Embryonic facial prominence (tissue), 1 donor: ENCODE data around the gene CDH4.
"Not testable (repeated sequence)": the region's sequence is repeated elsewhere in the genome, so short reads cannot be mapped to it uniquely, and the experiment has no call there.

Experiments
- DNase-seq: peaks from one replicate; pipeline ENCODE4 v3.0.0-alpha.2; 2016; ENCODE audit errors: extremely low spot score

CDH4 gene

GRCh38 chr20:61385731-61386130 is 133.7 kb downstream of the CDH4 start:
- DNase-seq, result no peak

GRCh38 chr20:61387204-61387953 is 135.3 kb downstream of the CDH4 start:
- DNase-seq, result no peak

GRCh38 chr20:61387954-61388348 is 135.9 kb downstream of the CDH4 start:
- no peak for DNase-seq

- DNase-seq, result no peak
Measured at GRCh38 chr20:61389077-61389476, 137.0 kb downstream of the CDH4 start.

- no peak for DNase-seq
Measured at GRCh38 chr20:61391185-61391584, 139.1 kb downstream of the CDH4 start.

- no peak for DNase-seq
Measured at GRCh38 chr20:61391812-61392520, 139.9 kb downstream of the CDH4 start.

GRCh38 chr20:61394088-61394799 is 142.2 kb downstream of the CDH4 start:
- DNase-seq, result no peak

GRCh38 chr20:61396262-61396848 is 144.3 kb downstream of the CDH4 start:
- no peak for DNase-seq

GRCh38 chr20:61397146-61397545 is 145.1 kb downstream of the CDH4 start:
- DNase-seq, result no peak

- no peak for DNase-seq
Measured at GRCh38 chr20:61397790-61398189, 145.7 kb downstream of the CDH4 start.

GRCh38 chr20:61399433-61399832 is 147.4 kb downstream of the CDH4 start:
- no peak for DNase-seq

- no peak for DNase-seq
Measured at GRCh38 chr20:61400499-61400898, 148.4 kb downstream of the CDH4 start.

- DNase-seq, result no peak
Measured at GRCh38 chr20:61404303-61404702, 152.2 kb downstream of the CDH4 start.

- DNase-seq, result no peak
Measured at GRCh38 chr20:61405007-61405406, 152.9 kb downstream of the CDH4 start.

GRCh38 chr20:61406773-61407172 is 154.7 kb downstream of the CDH4 start:
- DNase-seq, result not testable (repeated sequence)

GRCh38 chr20:61407561-61407960 is 155.5 kb downstream of the CDH4 start:
- DNase-seq, result no peak

- no peak for DNase-seq
Measured at GRCh38 chr20:61408951-61409740, 157.1 kb downstream of the CDH4 start.

GRCh38 chr20:61411743-61412142 is 159.7 kb downstream of the CDH4 start:
- no peak for DNase-seq

- no peak for DNase-seq
Measured at GRCh38 chr20:61413752-61414151, 161.7 kb downstream of the CDH4 start.

GRCh38 chr20:61414455-61414991 is 162.5 kb downstream of the CDH4 start:
- DNase-seq, result no peak

GRCh38 chr20:61416546-61416945 is 164.5 kb downstream of the CDH4 start:
- no peak for DNase-seq
